Ovary (tissue), 3 donors: Measurements from ENCODE around the gene PTPN1.

Source experiments
- CTCF ChIP-seq, 3 donors: fragments of 450-650 bp in 2 of 3; fragments of 200-600 bp in 1 of 3; IDR thresholded peaks; one replicate each; pipeline versions ENCODE4 v1.5.1 to v1.8.0; 2016 to 2022; ENCODE audit warnings: antibody characterized with exemption in 3 of 3, mild to moderate bottlenecking in 1 of 3
- EP300 ChIP-seq: sonication (generic); formaldehyde crosslinking; IDR thresholded peaks from one replicate; pipeline ENCODE4 v1.6.1; 2017; ENCODE audit warnings: antibody characterized with exemption
- POLR2A ChIP-seq: fragments of 450-650 bp; IDR thresholded peaks from one replicate; pipeline ENCODE4 v1.6.1; 2017; ENCODE audit warnings: antibody characterized with exemption, mild to moderate bottlenecking, moderate library complexity
- donor health status: DM: no; HTN: no; CAD: no.

GRCh38 chr20:50559149-50559548 is 49.0 kb downstream of the PTPN1 start:
- TF ChIP-seq CTCF (IDR thresholded peaks at IDR 0.05) (no peak), EP300 (no peak), POLR2A (no peak)
